PFSK-1 (cell line): ENCODE measurements around the gene ACOXL.

Experiments used
- FOXP2 ChIP-seq: optimal IDR thresholded peaks from 2 replicates; pipeline ENCODE3; 2011; ENCODE audit warnings: borderline replicate concordance, control low read depth, inconsistent platforms; ENCODE audit not compliant: insufficient read depth; ENCODE audit errors: extremely low read length, extremely low read depth
- POLR2AphosphoS5 ChIP-seq: IDR thresholded peaks from 2 replicates; pipeline ENCODE4 v1.6.1; 2012; ENCODE audit warnings: low read depth, mild to moderate bottlenecking, control low read depth, low read length, moderate library complexity
- REST ChIP-seq, 2 experiments: IDR thresholded peaks; 2 replicates each; pipeline versions ENCODE4 v1.6.1 to v1.8.0; 2011 to 2012; ENCODE audit warnings: low read depth in 2 of 2, low read length in 2 of 2, control low read depth in 1 of 2, inconsistent platforms in 1 of 2, mild to moderate bottlenecking in 1 of 2, moderate library complexity in 1 of 2; ENCODE audit not compliant: insufficient read depth in 1 of 2
- SIN3A ChIP-seq: IDR thresholded peaks from 2 replicates; pipeline ENCODE4 v1.6.1; 2012; ENCODE audit warnings: mild to moderate bottlenecking, low read length, moderate library complexity, borderline replicate concordance; ENCODE audit not compliant: insufficient read depth
- TAF1 ChIP-seq: IDR thresholded peaks from 2 replicates; pipeline ENCODE4 v1.6.1; 2012; ENCODE audit warnings: low read length, control low read depth, borderline replicate concordance; ENCODE audit not compliant: insufficient read depth

The ACOXL gene

GRCh38 chr2:111068435-111069058, 336.2 kb downstream of the ACOXL start:
- TF ChIP-seq SIN3A (no peak), POLR2AphosphoS5 (no peak), FOXP2 (no peak), TAF1 (no peak), REST (IDR thresholded peaks at IDR 0.05; ENCODE audit: insufficient read depth in 1 of 2, low read depth in 2 of 2, low read length in 2 of 2) (no peak)

GRCh38 chr2:111069722-111070121, 337.3 kb downstream of the ACOXL start:
- TF ChIP-seq SIN3A (no peak), POLR2AphosphoS5 (no peak)

DNA sequence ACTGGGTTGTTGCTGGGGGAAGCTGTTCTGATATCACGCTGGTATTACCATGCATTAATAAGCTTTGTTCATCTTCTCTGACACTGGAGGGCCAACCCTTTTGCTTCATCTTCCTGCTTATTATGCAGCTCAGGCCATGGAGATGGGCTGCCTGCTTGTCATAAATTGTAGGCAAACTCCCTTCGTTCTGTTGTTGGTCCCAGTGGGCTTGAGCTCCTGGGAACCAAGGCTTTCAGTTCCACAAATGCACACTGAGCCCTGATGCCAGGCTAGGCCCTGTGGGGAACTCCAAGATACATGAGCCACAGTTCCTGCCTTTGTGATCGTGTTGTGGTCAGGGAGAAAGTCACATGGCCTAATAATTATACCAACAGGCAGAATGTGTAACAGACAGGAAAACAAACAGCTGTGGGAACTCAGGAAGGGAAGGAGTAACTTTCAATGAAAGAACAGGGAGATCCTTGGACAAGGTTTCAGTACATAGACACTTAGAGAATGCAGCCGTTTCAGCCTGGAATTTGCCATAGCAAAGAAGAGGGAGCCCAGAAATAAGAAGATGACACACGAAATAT, 339.3 kb downstream of the ACOXL start:
- no peak for TF ChIP-seq POLR2AphosphoS5
- TF ChIP-seq SIN3A: peak; percentile 95
- no peak for TF ChIP-seq TAF1
- no peak for TF ChIP-seq REST (IDR thresholded peaks at IDR 0.05; ENCODE audit: insufficient read depth in 1 of 2, low read depth in 2 of 2, low read length in 2 of 2)
- peak; percentile 24 for TF ChIP-seq FOXP2

- no peak for TF ChIP-seq TAF1
- TF ChIP-seq SIN3A: no peak
- TF ChIP-seq POLR2AphosphoS5: no peak
- no peak for TF ChIP-seq FOXP2
- TF ChIP-seq REST (IDR thresholded peaks at IDR 0.05; ENCODE audit: insufficient read depth in 1 of 2, low read depth in 2 of 2, low read length in 2 of 2): no peak
These were observed 340.0 kb downstream of the ACOXL start for GRCh38 chr2:111072220-111072871.

DNA sequence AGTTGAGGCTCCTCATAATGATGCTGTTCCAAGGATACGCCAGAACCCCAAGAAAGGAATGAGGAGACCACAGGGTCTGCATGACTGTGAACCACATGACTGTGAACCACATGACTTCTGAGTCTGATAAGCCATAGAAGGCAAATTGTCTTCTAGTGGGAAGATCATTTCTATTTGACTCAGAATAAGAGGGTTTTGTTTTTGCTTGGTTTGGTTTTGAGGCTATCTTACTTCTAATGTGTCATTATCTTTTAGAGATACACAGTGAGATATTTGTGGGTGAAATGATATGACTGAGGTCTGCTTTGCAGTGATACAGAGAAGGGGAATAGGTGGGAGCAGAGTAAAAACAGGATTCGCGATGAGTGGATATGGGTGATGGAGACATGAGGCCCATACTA, 359.4 kb downstream of the ACOXL start:
- TF ChIP-seq REST (IDR thresholded peaks at IDR 0.05; ENCODE audit: insufficient read depth in 1 of 2, low read depth in 2 of 2, low read length in 2 of 2) (no peak), POLR2AphosphoS5 (no peak), SIN3A (no peak)
